GM19397 (cell line): ENCODE measurements around the gene ADIPOQ.
"Not testable (repeated sequence)": the region's sequence is repeated elsewhere in the genome, so short reads cannot be mapped to it uniquely, and the experiment has no call there.

ENCODE experiments used
- ATAC-seq: cut with Tn5 transposase; IDR thresholded peaks from one replicate; pipeline ENCODE4 v1.9.1; 2021; ENCODE audit warnings: mild to moderate bottlenecking, moderate library complexity; ENCODE audit not compliant: unreplicated experiment

Gene ADIPOQ

DNA sequence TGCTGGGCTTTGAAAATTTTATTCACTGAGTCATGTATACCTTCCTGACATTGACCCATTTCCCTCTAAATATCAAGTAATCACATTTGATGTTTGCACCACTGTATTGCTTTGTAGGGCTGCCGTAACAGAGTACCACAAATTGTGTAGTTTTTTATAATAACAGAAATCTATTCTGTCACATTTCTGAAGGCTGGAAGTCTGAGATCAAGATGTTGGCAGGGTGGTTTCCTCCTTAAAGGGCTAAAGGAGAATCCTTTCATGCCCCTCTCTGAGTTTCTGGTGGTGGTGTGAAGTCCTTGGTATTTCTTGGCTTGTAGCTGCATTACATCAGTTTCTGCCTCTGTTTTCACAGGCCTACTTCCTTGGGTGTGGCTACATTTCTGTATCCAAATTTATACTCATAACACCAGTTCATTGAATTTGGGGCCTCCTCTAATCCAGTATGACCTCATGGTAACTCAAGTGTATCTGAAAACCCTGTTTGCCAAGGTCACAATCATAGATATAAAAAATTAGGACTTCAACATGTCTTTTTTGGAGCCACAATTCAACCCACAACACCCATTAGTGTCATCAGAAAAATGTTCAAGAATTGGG, 58.7 kb downstream of the ADIPOQ start:
- no peak for ATAC-seq

DNA sequence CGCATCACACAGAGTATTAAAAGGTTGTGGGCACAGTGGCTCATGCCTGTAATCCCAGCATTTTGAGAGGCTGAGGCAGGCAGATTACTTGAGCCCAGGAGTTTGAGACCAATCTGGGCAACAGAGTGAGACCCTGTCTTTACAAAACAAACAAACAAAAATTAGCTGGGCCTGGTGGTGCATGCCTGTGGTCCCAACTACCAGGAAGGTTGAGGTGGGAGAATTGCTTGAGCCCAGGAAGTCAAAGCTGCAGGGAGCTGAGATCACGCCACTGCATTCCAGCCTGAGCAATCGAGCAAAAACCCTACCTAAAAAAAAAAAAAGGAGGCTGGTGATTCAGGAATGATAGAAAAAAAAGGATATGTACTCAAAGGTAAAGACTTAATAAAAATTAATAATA, 59.6 kb downstream of the ADIPOQ start:
- no peak for ATAC-seq

DNA sequence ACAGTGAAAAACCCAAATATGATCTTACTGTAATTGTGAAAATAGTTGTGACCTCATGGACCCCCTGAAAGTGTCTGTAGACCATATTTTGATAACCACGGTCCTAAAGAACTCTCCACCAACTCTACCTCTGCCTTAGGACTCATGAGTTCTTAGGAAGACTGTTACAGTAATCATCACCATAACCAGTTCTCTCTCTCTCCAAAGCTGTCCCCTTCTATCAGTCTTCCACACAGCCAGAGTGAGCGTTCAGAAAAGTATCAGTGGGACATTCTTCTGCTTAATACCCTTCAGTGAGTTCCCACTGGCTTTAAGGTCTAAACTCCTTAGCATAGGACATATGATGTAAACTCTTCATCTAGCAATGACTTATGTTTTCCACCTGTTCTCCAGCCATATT, 60.2 kb downstream of the ADIPOQ start:
- no peak for ATAC-seq

- ATAC-seq: not testable (repeated sequence)
Measured at GRCh38 chr3:186903676-186904075, 61.2 kb downstream of the ADIPOQ start.

GRCh38 chr3:186907075-186907474, 64.6 kb downstream of the ADIPOQ start:
- not testable (repeated sequence) for ATAC-seq
